ENCODE data around the gene CACNA2D3.

DNA sequence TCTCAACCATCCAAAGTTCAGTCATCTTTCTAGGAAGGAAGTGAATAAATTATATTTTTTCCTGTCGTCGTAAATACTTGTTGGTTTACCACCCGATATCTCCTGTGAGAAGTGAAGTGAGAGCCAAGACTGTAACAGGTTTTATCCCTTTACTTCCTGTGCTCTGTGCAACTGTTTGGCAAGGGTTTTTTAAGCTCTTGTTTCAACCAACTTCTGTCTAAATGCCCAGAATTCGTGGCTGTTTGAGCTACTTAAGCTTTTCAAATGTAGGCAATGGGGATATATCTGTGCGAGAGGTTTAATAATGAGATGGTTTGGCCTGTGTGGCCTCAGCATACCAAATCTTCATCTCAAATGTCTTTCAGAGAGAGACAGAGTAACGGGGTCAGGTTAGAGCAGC is 670.8 kb downstream of the CACNA2D3 start:
- TF ChIP-seq, protein P1, sequence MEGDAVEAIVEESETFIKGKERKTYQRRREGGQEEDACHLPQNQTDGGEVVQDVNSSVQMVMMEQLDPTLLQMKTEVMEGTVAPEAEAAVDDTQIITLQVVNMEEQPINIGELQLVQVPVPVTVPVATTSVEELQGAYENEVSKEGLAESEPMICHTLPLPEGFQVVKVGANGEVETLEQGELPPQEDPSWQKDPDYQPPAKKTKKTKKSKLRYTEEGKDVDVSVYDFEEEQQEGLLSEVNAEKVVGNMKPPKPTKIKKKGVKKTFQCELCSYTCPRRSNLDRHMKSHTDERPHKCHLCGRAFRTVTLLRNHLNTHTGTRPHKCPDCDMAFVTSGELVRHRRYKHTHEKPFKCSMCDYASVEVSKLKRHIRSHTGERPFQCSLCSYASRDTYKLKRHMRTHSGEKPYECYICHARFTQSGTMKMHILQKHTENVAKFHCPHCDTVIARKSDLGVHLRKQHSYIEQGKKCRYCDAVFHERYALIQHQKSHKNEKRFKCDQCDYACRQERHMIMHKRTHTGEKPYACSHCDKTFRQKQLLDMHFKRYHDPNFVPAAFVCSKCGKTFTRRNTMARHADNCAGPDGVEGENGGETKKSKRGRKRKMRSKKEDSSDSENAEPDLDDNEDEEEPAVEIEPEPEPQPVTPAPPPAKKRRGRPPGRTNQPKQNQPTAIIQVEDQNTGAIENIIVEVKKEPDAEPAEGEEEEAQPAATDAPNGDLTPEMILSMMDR (conservative IDR thresholded peaks at IDR 0.05), result no peak
- TF ChIP-seq EZH2 (IDR thresholded peaks at IDR 0.05; ENCODE audit: low read depth), result no peak

Measured in PC-9 (cell line).